Pancreas (tissue), 10 donors: Measurements from ENCODE around the gene SLC18A3. TPM values are rescaled to one million over a fixed set of nuclear protein-coding genes. Genes with fewer than 3 reads are reported as not detected.

ENCODE experiments used
- ATAC-seq, 4 donors: fragments of 200-7000 bp; cut with Tn5 transposase; one replicate each; pipeline versions ENCODE4 v1.8.0 to v1.9.1; 2020; ENCODE audit warnings: mild to moderate bottlenecking in 4 of 4, moderate library complexity in 4 of 4
- DNase-seq, 6 donors: peaks; one replicate each; pipeline ENCODE4 v3.0.0-alpha.2; 2020
- FAIRE-seq: peaks from 2 replicates; lab custom pipeline; 2012; peaks lifted over from hg19 to GRCh38; lab: Jason Lieb, UNC
- H3K27ac ChIP-seq, 4 donors: fragments of 200-600 bp; sonication (generic); 1 replicate in 3 of 4; 2 replicates in 1 of 4; pipeline versions ENCODE4 v1.5.0 to v1.8.0; 2020
- H3K27me3 ChIP-seq, 4 donors: fragments of 200-600 bp; one replicate each; pipeline ENCODE4 v1.8.0; 2021
- H3K36me3 ChIP-seq, 3 donors: fragments of 200-600 bp; sonication (generic) in 1 of 3; one replicate each; pipeline versions ENCODE4 v1.5.0 to v1.8.0; 2020 to 2021
- H3K4me1 ChIP-seq, 3 donors: fragments of 200-600 bp; one replicate each; pipeline ENCODE4 v1.8.0; 2021
- H3K4me3 ChIP-seq, 4 donors: fragments of 200-600 bp; sonication (generic) in 2 of 4; one replicate each; pipeline versions ENCODE4 v1.5.0 to v1.8.0; 2020 to 2021
- H3K9me3 ChIP-seq, 4 donors: fragments of 200-600 bp; one replicate each; pipeline ENCODE4 v1.8.0; 2021
- CTCF ChIP-seq, 4 donors: fragments of 200-600 bp; sonication (generic) in 3 of 4; IDR thresholded peaks; one replicate each; pipeline versions ENCODE4 v1.5.0 to v1.8.0; 2021; ENCODE audit warnings: antibody characterized with exemption in 4 of 4
- WGBS, 2 donors: extraction: QIAGEN DNeasy Blood & Tissue Kit; methylation state at CpG; one replicate each; pipeline ENCODE4 v1.1.7; 2013; 5-methylcytosine and 5-hydroxymethylcytosine counted together
- intact Hi-C, 3 donors: fragments of 100-400 bp; cut with DNase I; formaldehyde crosslinking; loops; one replicate each; pipeline versions ENCODE4 v1.11.1 to v1.14.2; 2022
- polyA plus RNA-seq, 2 donors: library from polyadenylated mRNA; stranded (reverse); fragments of 200-250 nt; gene quantifications; one replicate each; pipeline ENCODE4 v1.2.3, GENCODE V29; 2013
- total RNA-seq, 6 donors: library from RNA; stranded (reverse); fragmentation: NEBNext Ultra II Directional in 4 of 6; extraction: Animal tissue kit (Norgen Biotek cat#: 25700) in 4 of 6; gene quantifications; one replicate each; pipeline versions ENCODE4 v1.2.1 to v1.2.4, GENCODE V29; 2021 to 2023
- donor health status: healthy with polysubstance abuse.
- donor health status: DM: no; HTN: no; CAD: no; lungs with moderate emphysema.
- donor health status: DM: no; HTN: no; CAD: no.
- donor health status: control.
- donor health status: control.
- donor health status: Bipolar disorder and iron deficiency.
- donor health status: DM: yes; HTN: yes; CAD: no.
- donor health status: DM: no; HTN: no; CAD: no.
- donor health status: DM: no; HTN: no; CAD: no.
- donor health status: DM: yes; HTN: yes; CAD: no.

Gene SLC18A3
- total and polyA plus RNA-seq, 8 donors, result 0.09 to 0.47 TPM; not detected in 6

GRCh38 chr10:49577182-49577925, 32.8 kb upstream of the SLC18A3 start:
- no peak for ATAC-seq
- no peak overlapping the region for H3K27ac ChIP-seq
- no peaks in the 10 kb centered on the region for H3K27me3 ChIP-seq
- TF ChIP-seq CTCF (IDR thresholded peaks at IDR 0.05), result no peak
- FAIRE-seq, result no peak
- no peaks in the 10 kb centered on the region for H3K9me3 ChIP-seq
- no peak overlapping the region for H3K4me3 ChIP-seq
- no peaks in the 10 kb centered on the region for H3K4me1 ChIP-seq
- intact Hi-C loops, result no loop called here
- H3K36me3 ChIP-seq, result no peaks in the 10 kb centered on the region
- WGBS, 2 donors, result 47 to 49% methylated on average over 2 of the region's 2 CpGs
- no peak for DNase-seq

DNA sequence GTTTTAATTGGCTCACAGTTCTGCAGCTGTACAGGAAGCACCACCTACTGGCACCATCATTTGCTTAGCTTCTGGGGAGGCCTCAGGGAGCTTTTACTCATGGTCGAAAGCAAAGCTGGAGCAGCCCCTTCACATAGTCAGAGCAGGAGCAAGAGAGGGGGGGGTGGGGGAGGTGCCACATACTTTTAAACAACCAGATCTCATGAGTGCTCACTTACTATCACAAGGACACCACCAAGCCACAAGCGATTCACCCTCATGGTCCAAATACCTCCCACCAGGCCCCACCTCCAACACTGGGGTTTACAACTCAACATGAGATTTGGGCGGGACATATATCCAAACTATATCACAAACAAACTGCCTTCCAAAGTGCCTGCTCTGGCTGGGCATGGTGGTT, 31.7 kb upstream of the SLC18A3 start:
- no peak for FAIRE-seq
- WGBS, 2 donors, result 74 to 82% methylated on average over 3 of the region's 3 CpGs
- no peak for TF ChIP-seq CTCF (IDR thresholded peaks at IDR 0.05)

DNA sequence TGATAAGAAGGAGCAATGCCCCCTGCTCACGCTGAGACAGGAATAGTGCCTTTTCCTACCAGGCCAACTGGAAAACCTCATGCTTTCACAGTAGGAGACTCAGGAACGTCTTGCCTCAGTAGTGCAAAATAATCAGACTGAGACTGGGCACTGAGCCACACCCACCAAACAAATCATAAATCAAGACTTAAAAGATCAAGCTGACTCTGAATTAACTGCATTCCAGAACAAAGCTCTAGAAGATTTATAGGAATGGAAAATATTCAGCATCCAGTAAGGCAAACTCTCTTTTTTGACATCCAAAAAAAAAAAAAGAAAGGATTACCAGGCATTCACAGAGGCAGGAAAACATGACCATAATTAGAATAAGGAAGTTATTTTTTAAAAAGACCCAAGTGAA, 30.5 kb upstream of the SLC18A3 start:
- TF ChIP-seq CTCF (IDR thresholded peaks at IDR 0.05), result no peak
- H3K27ac ChIP-seq, result no peak overlapping the region
- DNase-seq (no peak), FAIRE-seq (no peak), ATAC-seq (no peak)
- H3K36me3 ChIP-seq, result no peaks in the 10 kb centered on the region
- intact Hi-C loops, result no loop called here
- H3K27me3 ChIP-seq, result no peaks in the 10 kb centered on the region
- no peak overlapping the region for H3K4me3 ChIP-seq
- no peaks in the 10 kb centered on the region for H3K9me3 ChIP-seq
- no peaks in the 10 kb centered on the region for H3K4me1 ChIP-seq
- WGBS, 2 donors, result 35 to 44% methylated on average over 2 of the region's 2 CpGs

More for the DNA sequence above, 31.7 kb upstream of the SLC18A3 start:
- H3K4me1 ChIP-seq, result no peaks in the 10 kb centered on the region
- no peak overlapping the region for H3K4me3 ChIP-seq
- no peak overlapping the region for H3K27ac ChIP-seq
- no peaks in the 10 kb centered on the region for H3K27me3 ChIP-seq
- no peaks in the 10 kb centered on the region for H3K9me3 ChIP-seq
- ATAC-seq (no peak), DNase-seq (no peak)
- intact Hi-C loops, result no loop called here
- no peaks in the 10 kb centered on the region for H3K36me3 ChIP-seq

DNA sequence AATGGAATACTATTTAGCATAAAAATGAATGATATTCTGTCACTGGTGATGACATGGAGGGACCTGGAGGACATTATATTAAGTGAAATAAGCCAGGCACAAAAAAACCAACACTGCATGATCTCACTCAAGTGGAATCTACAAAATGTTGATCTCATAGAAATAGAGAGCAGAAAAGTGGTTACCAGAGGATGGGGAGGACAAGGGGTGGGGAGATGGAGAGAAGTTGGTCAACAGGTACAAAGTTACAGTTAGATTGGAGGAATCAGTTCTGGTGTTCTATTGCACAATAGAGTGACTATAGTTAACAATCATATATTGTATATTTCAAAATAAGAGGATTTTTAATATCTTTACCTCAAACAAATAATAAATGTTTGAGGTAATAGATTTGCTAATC, 24.7 kb upstream of the SLC18A3 start:
- intact Hi-C loops, result no loop called here
- H3K4me3 ChIP-seq, result no peak overlapping the region
- H3K27me3 ChIP-seq, result no peaks in the 10 kb centered on the region
- ATAC-seq, result no peak
- H3K36me3 ChIP-seq, result no peaks in the 10 kb centered on the region
- no peaks in the 10 kb centered on the region for H3K4me1 ChIP-seq
- DNase-seq, result no peak
- H3K27ac ChIP-seq, result no peak overlapping the region
- no peak for FAIRE-seq
- H3K9me3 ChIP-seq, result no peaks in the 10 kb centered on the region
- no peak for TF ChIP-seq CTCF (IDR thresholded peaks at IDR 0.05)

DNA sequence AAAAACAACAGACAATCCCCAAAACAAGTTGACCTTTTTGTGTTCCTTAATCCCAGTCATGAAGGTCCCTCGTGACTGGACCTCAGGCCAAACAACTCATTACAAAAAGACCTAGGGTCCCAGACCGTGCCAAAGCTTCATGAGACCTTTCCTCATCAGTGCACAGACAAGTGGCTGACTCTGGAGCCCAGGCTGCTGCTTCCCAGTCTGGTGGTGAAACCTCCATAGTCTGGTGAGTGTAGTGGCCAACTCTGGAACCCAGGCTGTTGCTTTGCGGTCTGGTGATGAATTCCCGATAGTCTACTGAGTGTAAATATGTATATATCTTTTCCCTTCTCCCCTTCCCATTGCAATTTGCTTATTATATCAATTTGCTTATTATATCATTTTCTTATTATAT, 22.1 kb upstream of the SLC18A3 start:
- no peak for TF ChIP-seq CTCF (IDR thresholded peaks at IDR 0.05)
- no peak overlapping the region for H3K4me3 ChIP-seq
- 54 to 61% methylated on average over 4 of the region's 4 CpGs for WGBS, 2 donors
- H3K4me1 ChIP-seq, result no peaks in the 10 kb centered on the region
- no peak for ATAC-seq
- no peaks in the 10 kb centered on the region for H3K36me3 ChIP-seq
- FAIRE-seq, result no peak
- no peak overlapping the region for H3K27ac ChIP-seq
- peaks cover 0 to 5% (median 0%) of the 10 kb centered on the region in 4 donors for H3K27me3 ChIP-seq
- H3K9me3 ChIP-seq, result no peaks in the 10 kb centered on the region
- DNase-seq, result no peak
- intact Hi-C loops, result no loop called here
